Cardiac fibroblast (primary cell): ENCODE measurements around the gene SKI.

ENCODE experiments used
- DNase-seq, 2 donors: peaks; one replicate each; pipeline versions ENCODE4 v3.0.0 to v3.0.0-alpha.2; 2010; ENCODE audit warnings: low read depth in 2 of 2
- H3K4me3 ChIP-seq, 2 donors: replicated peaks in 1 of 2; 1 replicate in 1 of 2; 2 replicates in 1 of 2; pipeline ENCODE4 v1.5.1; 2011; ENCODE audit warnings: low read depth in 2 of 2, low read length in 2 of 2, mild to moderate bottlenecking in 2 of 2, moderate library complexity in 1 of 2
- CTCF ChIP-seq: IDR thresholded peaks from one replicate; pipeline ENCODE4 v1.5.1; 2011; ENCODE audit warnings: low read depth, mild to moderate bottlenecking, low read length, inconsistent platforms

Gene SKI

GRCh38 chr1:2229911-2230731 is 2.0 kb downstream of the SKI start:
- DNase-seq = peak; percentile 51 to 61
- H3K4me3 ChIP-seq = peak overlapping the region; percentile 75 to 89
- TF ChIP-seq CTCF = no peak

GRCh38 chr1:2230781-2231531 is 2.8 kb downstream of the SKI start:
- DNase-seq = peak in 1 of 2 donors; percentile 41
- no peak for TF ChIP-seq CTCF
- peak overlapping the region; percentile 75 to 89 for H3K4me3 ChIP-seq

GRCh38 chr1:2231532-2232254 is 3.6 kb downstream of the SKI start:
- DNase-seq = peak; percentile 88 to 92
- H3K4me3 ChIP-seq = peak overlapping the region; percentile 75 to 89

GRCh38 chr1:2232255-2232915 is 4.3 kb downstream of the SKI start:
- peak overlapping the region; percentile 75 to 89 for H3K4me3 ChIP-seq
- TF ChIP-seq CTCF = no peak
- DNase-seq = no peak

More at GRCh38 chr1:2231532-2232254, 3.6 kb downstream of the SKI start:
- TF ChIP-seq CTCF = no peak

DNA sequence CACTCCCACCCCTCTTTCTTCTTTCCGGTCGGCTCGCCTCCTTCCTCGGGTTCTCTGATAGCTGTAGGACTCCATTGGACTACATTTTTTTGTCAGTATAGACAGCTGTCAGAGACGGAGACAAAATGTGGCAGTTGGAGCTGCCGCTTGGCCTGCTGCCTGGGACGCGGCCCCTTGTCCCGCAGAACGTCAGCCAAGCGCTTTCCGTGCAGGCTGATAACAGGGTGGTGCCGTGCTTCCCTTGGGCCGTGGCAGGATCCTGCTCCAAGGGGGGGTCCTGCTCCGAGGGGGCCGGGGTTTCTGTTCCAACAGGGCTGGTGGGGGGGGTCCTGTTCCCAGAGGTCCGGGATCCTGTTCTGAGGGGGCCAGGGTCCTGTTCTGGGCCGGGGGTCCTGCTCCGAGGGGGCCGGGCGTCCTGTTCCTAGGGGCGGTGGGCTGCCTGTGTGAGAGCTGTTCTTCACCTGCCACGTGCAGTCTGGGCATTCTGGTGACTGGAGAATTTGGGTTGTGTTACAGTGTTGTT is 4.9 kb downstream of the SKI start:
- no peak for TF ChIP-seq CTCF
- H3K4me3 ChIP-seq = peak overlapping the region; percentile 75 to 89
- DNase-seq = peak in 1 of 2 donors; percentile 15

GRCh38 chr1:2233468-2233867 is 5.3 kb downstream of the SKI start:
- H3K4me3 ChIP-seq = peak overlapping the region; percentile 75 to 89
- TF ChIP-seq CTCF = no peak
- DNase-seq = peak in 1 of 2 donors; percentile 35
